ENCODE data around the gene NEK7. TPM values are rescaled to one million over a fixed set of nuclear protein-coding genes. Genes with fewer than 3 reads are reported as not detected.

The NEK7 gene
- total and polyA plus RNA-seq, 9 of the 15 experiments (the other 6 are each of a cell fraction or from before 2014, with no cell fraction given) = 8.5 to 37.3 (median 27.7) TPM

DNA sequence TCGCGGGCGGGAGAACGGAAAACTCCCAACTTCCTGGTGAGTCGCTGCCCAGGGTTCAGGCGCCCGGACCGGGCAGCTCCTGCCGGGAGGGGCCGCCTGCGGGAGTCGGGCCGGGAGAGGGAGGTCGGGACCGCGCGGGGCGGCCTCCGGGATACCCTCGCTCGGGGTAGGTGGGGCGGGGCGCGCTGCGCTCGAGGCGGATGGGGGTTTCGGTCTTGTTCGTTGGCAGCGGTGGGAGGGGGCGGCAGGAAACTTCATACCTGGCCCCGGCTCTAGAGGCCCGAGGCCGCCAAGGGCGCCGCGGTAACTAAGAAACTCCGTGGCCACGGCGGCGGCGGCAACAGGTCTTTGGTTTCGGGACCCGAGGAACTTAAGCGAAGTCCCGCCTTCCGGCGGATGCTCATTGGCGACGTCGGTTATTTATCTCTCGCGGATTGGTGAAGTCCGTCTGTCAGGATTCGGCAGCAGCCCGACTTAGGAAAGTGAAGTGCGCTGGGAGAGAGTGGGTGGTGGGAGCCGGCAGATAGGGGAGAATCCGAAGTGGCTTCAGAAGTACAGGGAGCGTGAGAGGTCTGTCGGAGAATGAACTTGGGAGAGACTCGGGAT lies 546 bp downstream of the NEK7 start (continued):
- TF ChIP-seq, protein P1, sequence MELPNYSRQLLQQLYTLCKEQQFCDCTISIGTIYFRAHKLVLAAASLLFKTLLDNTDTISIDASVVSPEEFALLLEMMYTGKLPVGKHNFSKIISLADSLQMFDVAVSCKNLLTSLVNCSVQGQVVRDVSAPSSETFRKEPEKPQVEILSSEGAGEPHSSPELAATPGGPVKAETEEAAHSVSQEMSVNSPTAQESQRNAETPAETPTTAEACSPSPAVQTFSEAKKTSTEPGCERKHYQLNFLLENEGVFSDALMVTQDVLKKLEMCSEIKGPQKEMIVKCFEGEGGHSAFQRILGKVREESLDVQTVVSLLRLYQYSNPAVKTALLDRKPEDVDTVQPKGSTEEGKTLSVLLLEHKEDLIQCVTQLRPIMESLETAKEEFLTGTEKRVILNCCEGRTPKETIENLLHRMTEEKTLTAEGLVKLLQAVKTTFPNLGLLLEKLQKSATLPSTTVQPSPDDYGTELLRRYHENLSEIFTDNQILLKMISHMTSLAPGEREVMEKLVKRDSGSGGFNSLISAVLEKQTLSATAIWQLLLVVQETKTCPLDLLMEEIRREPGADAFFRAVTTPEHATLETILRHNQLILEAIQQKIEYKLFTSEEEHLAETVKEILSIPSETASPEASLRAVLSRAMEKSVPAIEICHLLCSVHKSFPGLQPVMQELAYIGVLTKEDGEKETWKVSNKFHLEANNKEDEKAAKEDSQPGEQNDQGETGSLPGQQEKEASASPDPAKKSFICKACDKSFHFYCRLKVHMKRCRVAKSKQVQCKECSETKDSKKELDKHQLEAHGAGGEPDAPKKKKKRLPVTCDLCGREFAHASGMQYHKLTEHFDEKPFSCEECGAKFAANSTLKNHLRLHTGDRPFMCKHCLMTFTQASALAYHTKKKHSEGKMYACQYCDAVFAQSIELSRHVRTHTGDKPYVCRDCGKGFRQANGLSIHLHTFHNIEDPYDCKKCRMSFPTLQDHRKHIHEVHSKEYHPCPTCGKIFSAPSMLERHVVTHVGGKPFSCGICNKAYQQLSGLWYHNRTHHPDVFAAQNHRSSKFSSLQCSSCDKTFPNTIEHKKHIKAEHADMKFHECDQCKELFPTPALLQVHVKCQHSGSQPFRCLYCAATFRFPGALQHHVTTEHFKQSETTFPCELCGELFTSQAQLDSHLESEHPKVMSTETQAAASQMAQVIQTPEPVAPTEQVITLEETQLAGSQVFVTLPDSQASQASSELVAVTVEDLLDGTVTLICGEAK (IDR thresholded peaks at IDR 0.05) = peak; percentile 41; the same call in 1 of the 2 replicates
- TF ChIP-seq, protein P1 (CRISPR knock-in tag; IDR thresholded peaks at IDR 0.05) = no peak
- peak in 1 of 2 experiments; percentile 37; a peak in 3 of 4 replicates for TF ChIP-seq NRF1 (conservative IDR thresholded peaks at IDR 0.05 in 1 of 2, IDR thresholded peaks at IDR 0.05 in 1 of 2)
- TF ChIP-seq RBFOX2 (IDR thresholded peaks at IDR 0.05; ENCODE audit: low read depth, low read length) = peak; percentile 80
- TF ChIP-seq ETV1 (tag; conservative IDR thresholded peaks at IDR 0.05; ENCODE audit: low read depth) = 0 out of 2 replicates have a peak, but pooled peaks have one; percentile 16
- TF ChIP-seq SMC3 (conservative IDR thresholded peaks at IDR 0.05; ENCODE audit: insufficient read depth, low read depth, low read length) = no peak
- peak in 1 of 2 experiments; percentile 29; a peak in 1 of 4 replicates for TF ChIP-seq RCOR1 (IDR thresholded peaks at IDR 0.05; ENCODE audit: borderline replicate concordance in 1 of 2, low read depth in 2 of 2, low read length in 2 of 2)
- TF ChIP-seq C11orf30 (IDR thresholded peaks at IDR 0.05; ENCODE audit: low read depth) = no peak
- TF ChIP-seq, protein P2, sequence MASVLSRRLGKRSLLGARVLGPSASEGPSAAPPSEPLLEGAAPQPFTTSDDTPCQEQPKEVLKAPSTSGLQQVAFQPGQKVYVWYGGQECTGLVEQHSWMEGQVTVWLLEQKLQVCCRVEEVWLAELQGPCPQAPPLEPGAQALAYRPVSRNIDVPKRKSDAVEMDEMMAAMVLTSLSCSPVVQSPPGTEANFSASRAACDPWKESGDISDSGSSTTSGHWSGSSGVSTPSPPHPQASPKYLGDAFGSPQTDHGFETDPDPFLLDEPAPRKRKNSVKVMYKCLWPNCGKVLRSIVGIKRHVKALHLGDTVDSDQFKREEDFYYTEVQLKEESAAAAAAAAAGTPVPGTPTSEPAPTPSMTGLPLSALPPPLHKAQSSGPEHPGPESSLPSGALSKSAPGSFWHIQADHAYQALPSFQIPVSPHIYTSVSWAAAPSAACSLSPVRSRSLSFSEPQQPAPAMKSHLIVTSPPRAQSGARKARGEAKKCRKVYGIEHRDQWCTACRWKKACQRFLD (CRISPR knock-in tag; IDR thresholded peaks at IDR 0.05) = 0 out of 2 replicates have a peak, but pooled peaks have one; percentile 11
- peak; percentile 50 for TF ChIP-seq POLR2B (IDR thresholded peaks at IDR 0.05; ENCODE audit: low read depth, partially characterized antibody)
- TF ChIP-seq NFRKB (IDR thresholded peaks at IDR 0.05; ENCODE audit: low read depth) = 0 out of 2 replicates have a peak, but pooled peaks have one; percentile 61
- peak; percentile 34; the same call in 1 of the 2 replicates for TF ChIP-seq ARID2 (IDR thresholded peaks at IDR 0.05)
- TF ChIP-seq MCM7 (IDR thresholded peaks at IDR 0.05) = no peak
- TF ChIP-seq, protein P3, sequence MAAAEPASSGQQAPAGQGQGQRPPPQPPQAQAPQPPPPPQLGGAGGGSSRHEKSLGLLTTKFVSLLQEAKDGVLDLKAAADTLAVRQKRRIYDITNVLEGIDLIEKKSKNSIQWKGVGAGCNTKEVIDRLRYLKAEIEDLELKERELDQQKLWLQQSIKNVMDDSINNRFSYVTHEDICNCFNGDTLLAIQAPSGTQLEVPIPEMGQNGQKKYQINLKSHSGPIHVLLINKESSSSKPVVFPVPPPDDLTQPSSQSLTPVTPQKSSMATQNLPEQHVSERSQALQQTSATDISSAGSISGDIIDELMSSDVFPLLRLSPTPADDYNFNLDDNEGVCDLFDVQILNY (CRISPR knock-in tag; IDR thresholded peaks at IDR 0.05) = 0 out of 2 replicates have a peak, but pooled peaks have one; percentile 8
- TF ChIP-seq MYC (IDR thresholded peaks at IDR 0.05; ENCODE audit: low read depth, low read length) = 0 out of 2 replicates have a peak, but pooled peaks have one; percentile 46
- TF ChIP-seq MYC (CRISPR knock-in tag; IDR thresholded peaks at IDR 0.05; ENCODE audit: borderline replicate concordance, low read depth) = no peak
- TF ChIP-seq MEIS2 (IDR thresholded peaks at IDR 0.05; ENCODE audit: partially characterized antibody) = peak; percentile 66
